ENCODE measurements around the gene RBM47.
"Not testable (repeated sequence)": the region's sequence is repeated elsewhere in the genome, so short reads cannot be mapped to it uniquely, and the experiment has no call there.

RBM47 gene

DNA sequence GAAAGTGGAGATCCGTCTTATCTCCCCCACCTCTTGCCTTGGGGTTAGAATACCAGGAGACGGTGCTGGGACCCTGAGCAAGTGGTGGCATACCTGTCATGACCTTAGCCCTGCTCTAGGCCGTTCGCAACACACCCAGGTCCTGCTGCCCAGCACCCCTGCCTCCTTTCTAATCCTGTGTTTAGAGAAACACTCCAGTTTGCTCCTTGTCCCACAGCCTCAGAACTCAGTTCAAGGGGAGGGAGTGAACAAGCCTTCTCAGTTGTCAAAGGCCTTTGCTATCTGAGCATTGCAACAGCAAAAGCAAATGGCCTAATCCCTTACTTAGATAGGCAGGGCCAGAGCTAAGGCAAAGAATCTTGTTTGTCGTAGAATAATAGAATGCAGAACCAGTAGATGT is 226.6 kb downstream of the RBM47 start:
- no peak for DNase-seq

- DNase-seq, result no peak
Measured at GRCh38 chr4:40402556-40402955, 227.1 kb downstream of the RBM47 start.

DNA sequence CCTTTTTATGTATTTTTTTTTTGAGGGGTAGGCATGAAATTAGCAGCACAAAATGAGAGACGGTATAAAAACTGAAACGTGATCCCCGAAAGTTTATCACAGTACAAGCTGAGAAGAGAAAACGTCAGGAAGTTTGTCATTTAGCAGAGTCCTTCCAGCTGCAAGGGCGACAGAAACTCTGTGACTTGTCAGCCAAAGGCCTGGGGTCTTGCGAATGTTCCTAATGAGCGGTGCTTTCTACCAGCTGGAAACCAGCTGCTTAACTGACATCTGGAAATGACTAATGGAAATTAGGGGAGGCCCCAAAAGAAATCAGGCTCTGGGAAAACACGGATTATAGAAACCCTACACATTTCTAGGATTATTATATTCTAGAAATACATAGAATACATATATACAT is 228.0 kb downstream of the RBM47 start:
- no peak for DNase-seq

DNA sequence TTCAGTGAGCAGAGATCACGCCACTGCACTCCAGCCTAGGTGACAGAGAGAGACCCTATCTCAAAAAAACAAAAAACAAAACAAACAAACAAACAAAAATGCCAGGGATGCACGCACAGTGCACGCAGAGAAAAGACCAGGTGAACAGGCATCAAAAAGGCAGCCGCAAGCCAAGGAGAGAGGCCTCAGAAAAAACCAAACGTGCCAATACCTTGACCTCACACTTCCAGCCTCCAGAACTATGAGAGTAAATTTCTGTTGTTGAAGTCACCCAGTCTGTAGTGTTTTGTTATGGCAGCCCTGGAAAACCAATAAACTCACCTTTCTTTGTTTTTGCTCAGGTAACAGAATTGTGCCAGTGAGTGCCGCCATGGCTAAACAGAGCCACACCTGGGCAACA is 228.6 kb downstream of the RBM47 start:
- no peak for DNase-seq

DNA sequence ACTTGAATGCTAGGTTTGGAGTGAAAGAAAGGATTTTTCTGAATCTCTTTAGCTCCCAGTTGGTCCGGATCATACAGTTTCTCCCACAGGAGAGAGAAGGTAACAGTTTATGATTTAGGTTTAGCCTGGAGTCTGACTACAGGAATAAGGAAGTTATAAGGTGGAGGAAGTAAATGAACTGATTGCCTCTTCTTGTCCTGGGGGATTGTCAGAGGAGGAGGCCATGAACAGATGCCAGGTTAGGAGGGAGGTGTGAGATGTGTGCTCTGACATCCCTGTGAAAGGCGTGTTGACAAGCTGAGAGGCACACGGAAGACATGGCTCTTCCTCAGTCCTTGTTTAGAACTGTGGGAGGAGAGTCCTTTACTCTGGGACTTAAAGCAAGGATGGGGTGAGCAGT is 230.1 kb downstream of the RBM47 start:
- DNase-seq, result no peak

GRCh38 chr4:40395908-40396793 is 233.5 kb downstream of the RBM47 start:
- DNase-seq, result no peak

DNA sequence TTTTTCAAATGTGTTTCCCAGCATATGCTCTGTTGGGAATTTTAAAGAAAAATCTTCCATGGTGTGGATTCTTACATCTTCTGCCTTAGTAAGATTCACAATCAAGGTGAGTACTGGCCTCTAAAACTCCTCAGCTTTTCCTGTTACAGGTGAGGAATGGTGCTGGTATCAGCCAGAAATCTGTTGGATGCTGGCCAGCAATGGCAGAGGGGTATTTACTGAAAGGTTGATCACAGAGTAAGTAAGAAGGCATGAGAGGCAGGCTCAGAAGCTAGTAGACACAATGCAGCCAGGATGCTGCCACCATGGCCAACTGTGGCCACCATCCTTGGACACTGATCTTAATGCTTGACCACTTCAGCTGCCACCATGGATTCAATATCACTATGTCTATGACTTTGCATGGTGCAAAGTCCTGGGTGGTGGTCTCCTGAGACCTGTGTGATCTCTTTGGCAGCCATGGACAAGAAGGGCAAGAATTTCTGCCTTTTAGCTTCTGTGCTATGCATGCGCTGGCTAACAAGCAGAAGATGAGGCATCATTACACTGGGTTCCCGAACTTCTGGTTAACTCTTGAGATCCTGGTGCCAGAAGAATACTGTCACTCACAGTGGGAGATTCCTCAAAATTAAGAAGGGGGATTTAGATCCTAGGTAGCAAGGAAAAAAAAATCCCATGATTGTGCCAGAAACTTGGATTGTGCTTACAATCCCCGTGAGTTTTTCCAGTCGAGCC is 234.3 kb downstream of the RBM47 start:
- DNase-seq, result no peak

GRCh38 chr4:40394236-40394635 is 235.4 kb downstream of the RBM47 start:
- DNase-seq, result no peak

DNA sequence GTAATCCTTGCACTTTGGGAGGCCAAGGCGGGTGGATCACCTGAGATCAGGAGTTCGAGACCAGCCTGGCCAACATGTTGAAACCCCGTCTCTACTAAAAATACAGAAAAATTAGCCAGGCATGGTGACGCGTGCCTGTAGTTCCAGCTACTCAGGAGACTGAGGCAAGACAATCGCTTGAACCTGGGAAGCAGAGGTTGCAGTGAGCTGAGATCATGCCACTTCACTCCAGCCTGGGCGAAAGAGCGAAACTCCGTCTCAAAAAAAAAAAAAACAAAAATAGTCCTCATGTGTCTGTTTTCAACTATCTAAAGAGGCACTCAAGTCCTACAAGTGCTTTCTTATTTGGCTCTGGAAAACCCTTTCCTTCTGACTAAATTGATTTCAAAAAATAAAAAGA is 237.4 kb downstream of the RBM47 start:
- DNase-seq, result not testable (repeated sequence)

DNA sequence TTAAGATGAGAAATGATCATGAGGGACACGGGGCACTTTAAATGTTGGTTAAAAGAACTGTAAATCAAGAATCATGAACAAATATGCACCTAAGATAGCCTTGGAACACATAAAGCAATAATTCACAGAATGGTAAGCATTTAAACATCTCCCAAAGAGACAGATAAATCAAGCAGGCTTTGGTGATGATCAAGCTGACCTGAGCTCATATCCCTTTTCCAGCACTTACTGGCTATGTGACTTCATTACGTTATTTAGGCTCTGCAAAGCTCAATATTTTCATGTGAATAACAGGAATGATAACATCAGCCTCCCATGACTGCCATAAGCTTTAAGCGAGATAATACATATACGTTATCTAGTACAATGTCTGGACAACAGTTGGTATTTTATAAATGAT is 239.7 kb downstream of the RBM47 start:
- no peak for DNase-seq

DNA sequence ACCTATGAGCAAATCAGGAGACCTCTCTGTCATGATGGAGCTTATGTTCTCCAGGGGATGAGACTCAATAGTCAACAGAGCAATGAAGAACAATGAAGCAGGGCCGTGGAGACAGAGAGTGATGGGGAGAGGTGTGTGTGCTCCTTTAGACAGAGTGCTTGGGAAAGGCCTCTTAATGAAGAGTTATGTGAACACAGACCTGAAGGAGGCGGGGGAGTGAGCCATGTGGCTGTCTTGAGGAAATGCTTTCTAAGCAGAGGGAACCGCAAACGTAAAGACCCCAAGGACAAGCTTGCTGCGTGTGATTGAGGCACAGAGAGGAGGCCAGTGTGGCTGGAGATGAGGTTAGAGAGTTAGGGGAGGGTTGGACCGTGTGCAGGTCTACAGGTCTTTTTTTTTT is 241.4 kb downstream of the RBM47 start:
- no peak for DNase-seq

GRCh38 chr4:40380647-40381046 is 249.0 kb downstream of the RBM47 start:
- DNase-seq, result no peak

- DNase-seq, result no peak
Measured at GRCh38 chr4:40379248-40379647, 250.4 kb downstream of the RBM47 start.

- no peak for DNase-seq
Measured at GRCh38 chr4:40378619-40379018, 251.0 kb downstream of the RBM47 start.

DNA sequence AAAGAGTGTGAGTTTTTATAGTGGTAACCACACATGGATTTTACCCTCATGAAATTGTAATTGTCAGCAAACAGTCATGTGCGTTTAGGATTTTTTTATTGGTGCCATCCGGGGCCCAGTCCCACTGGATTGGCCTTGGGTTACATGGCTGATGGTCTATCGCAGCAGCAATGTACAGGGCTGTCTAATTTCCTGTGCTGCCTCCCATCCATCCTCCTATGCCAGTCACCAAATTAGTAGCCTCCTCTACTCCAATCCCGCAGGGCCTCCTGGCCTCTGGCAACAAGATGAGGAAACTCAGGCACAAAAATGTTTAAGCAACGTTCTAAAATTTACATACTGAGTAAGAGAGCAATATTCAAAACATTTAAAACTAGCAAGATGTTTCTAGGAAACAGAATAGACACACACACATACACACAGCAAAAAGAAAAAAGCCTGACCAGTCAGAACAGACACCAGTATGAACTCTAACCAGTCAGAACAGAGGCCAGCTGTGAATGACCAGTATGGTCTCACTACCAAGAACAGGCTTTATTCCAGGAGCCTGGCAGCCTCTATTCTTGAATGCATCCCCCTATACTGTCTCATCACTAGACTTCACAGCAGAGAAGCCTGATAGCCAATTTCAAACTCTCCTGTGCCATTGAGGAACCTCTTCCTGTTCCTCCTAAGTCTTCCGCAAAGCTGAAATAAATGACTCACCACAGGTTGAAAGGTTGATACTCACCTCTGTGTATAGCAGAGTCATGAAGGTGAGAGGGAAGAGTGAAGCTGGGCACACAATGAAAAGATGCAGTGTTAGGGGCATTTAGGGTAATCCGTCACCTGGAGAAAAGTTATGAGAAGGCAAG is 251.9 kb downstream of the RBM47 start:
- DNase-seq, result no peak

- no peak for DNase-seq
Measured at GRCh38 chr4:40375620-40376019, 254.0 kb downstream of the RBM47 start.

- DNase-seq, result no peak
Measured at GRCh38 chr4:40375095-40375494, 254.6 kb downstream of the RBM47 start.

- no peak for DNase-seq
Measured at GRCh38 chr4:40373636-40374035, 256.0 kb downstream of the RBM47 start.
